Heart right ventricle (tissue), 16 donors: ENCODE data around the gene NXPH4. TPM values are rescaled to one million over a fixed set of nuclear protein-coding genes. Genes with fewer than 3 reads are reported as not detected.

Experiments used
- ATAC-seq, 8 donors: fragments of 200-7000 bp; cut with Tn5 transposase; one replicate each; pipeline ENCODE4 v1.9.1; 2020; ENCODE audit warnings: mild to moderate bottlenecking in 8 of 8, moderate library complexity in 8 of 8, moderate number of reproducible peaks in 1 of 8
- DNase-seq, 2 donors: peaks; one replicate each; pipeline ENCODE4 v3.0.0-alpha.2; 2020
- H3K27ac ChIP-seq, 10 donors: fragments of 200-600 bp; sonication (generic) in 2 of 10; one replicate each; pipeline versions ENCODE4 v1.5.0 to v1.8.0; 2020 to 2022; ENCODE audit warnings: mild to moderate bottlenecking in 3 of 10
- H3K27me3 ChIP-seq, 7 donors: fragments of 200-600 bp; one replicate each; pipeline ENCODE4 v1.8.0; 2021 to 2022; ENCODE audit warnings: mild to moderate bottlenecking in 2 of 7
- H3K36me3 ChIP-seq, 9 donors: fragments of 200-600 bp; sonication (generic) in 1 of 9; one replicate each; pipeline versions ENCODE4 v1.5.0 to v1.8.0; 2020 to 2022; ENCODE audit warnings: mild to moderate bottlenecking in 2 of 9
- H3K4me1 ChIP-seq, 9 donors: fragments of 200-600 bp; sonication (generic) in 1 of 9; one replicate each; pipeline versions ENCODE4 v1.5.0 to v1.8.0; 2020 to 2022; ENCODE audit warnings: mild to moderate bottlenecking in 4 of 9
- H3K4me3 ChIP-seq, 10 donors: fragments of 200-600 bp; sonication (generic) in 2 of 10; one replicate each; pipeline versions ENCODE4 v1.5.0 to v1.8.0; 2020 to 2022; ENCODE audit warnings: mild to moderate bottlenecking in 7 of 10, moderate library complexity in 2 of 10
- H3K9me3 ChIP-seq, 11 donors: fragments of 200-600 bp in 10 of 11; sonication (generic) in 2 of 11; one replicate each; pipeline versions ENCODE4 v1.5.0 to v1.8.0; 2013 to 2022; ENCODE audit warnings: mild to moderate bottlenecking in 2 of 11, control low read depth in 1 of 11, moderate library complexity in 1 of 11
- WGBS, 2 donors: extraction: QIAGEN DNeasy Blood & Tissue Kit; methylation state at CpG; one replicate each; pipeline ENCODE4 v1.1.7; 2013; ENCODE audit warnings: inconsistent platforms in 1 of 2; 5-methylcytosine and 5-hydroxymethylcytosine counted together
- intact Hi-C, 10 donors: fragments of 100-400 bp; cut with DNase I; formaldehyde crosslinking; loops; one replicate each; pipeline versions ENCODE4 v1.11.1 to v1.14.2; 2022
- polyA plus RNA-seq, 2 donors: library from polyadenylated mRNA; stranded (reverse); fragments of 200-250 nt; gene quantifications; one replicate each; pipeline ENCODE4 v1.2.3, GENCODE V29; 2013
- total RNA-seq, 10 donors: library from RNA; stranded (reverse); fragmentation: NEBNext Ultra II Directional in 3 of 10; extraction: Animal tissue kit (Norgen Biotek cat#: 25700) in 3 of 10; gene quantifications; one replicate each; pipeline versions ENCODE4 v1.2.1 to v1.2.4, GENCODE V29; 2021 to 2023
- TF ChIP-seq, protein P1 (sequence below), 9 donors: fragments of 200-600 bp; sonication (generic) in 2 of 9; IDR thresholded peaks; one replicate each; pipeline versions ENCODE4 v1.5.0 to v1.8.0; 2021 to 2022; ENCODE audit warnings: antibody characterized with exemption in 9 of 9, mild to moderate bottlenecking in 5 of 9, moderate library complexity in 1 of 9
- donor health status: Arrhythmogenic right ventricular cardiomyopathy.
- donor health status: ischemic (EF 13 %, LVEDD 7.1; RV severe dilation, severe dysfunction).
- donor health status: healthy with polysubstance abuse.
- donor health status: DM: no; HTN: yes; CAD: no.
- donor health status: DM: no; HTN: no; CAD: no.
- donor health status: ischemic (EF 25% LVEDD 6.9; RV normal size, moderate dysfunction).
- donor health status: ischemic (EF 25% LVEDD 5.7; RV mildly dilated, moderate dysfunction).
- donor health status: healthy.
- donor health status: DM: yes; HTN: yes; CAD: no.
- donor health status: Ischemic cardiomyopathy.
- donor health status: ischemic (EF 35%, LVEDD 5.7; RV mildly dilated, moderate dysfunction).
- donor health status: nonischemic (EF 11% LVEDD 7.7; RV severe dilation, severe dysfunction).
- donor health status: DM: yes; HTN: yes; CAD: no.
- donor health status: PGD.
- donor health status: ischemic (EF 29% LVEDD 5.4; RV normal size, mild dysfunction).
- donor health status: nonischemic (EF 23%, LVEDD 6.1; RV moderate dilation, normal function).

The NXPH4 gene
- total and polyA plus RNA-seq, 12 donors: 0.18 to 6.2 (median 1.8) TPM

DNA sequence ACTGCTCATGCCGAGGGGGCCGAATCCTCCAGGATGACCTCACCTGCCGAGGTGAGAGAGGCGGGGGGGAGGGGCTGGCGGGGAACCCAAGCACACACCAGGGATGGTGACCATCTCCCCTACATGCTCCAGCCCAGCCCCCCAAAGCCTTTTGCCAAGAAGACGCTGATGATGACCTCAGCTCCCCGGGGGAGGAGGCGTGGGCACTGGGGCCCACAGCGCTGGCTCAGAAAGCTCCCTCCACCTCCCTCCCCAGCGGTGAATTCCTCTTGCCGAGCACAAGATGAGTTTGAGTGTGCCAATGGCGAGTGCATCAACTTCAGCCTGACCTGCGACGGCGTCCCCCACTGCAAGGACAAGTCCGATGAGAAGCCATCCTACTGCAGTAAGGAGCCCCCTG, 23.7 kb upstream of the NXPH4 start:
- DNase-seq (no peak), ATAC-seq (no peak)
- H3K36me3 ChIP-seq: peaks cover 4 to 100% (median 66%) of the 10 kb centered on the region in 9 donors
- TF ChIP-seq, protein P1, sequence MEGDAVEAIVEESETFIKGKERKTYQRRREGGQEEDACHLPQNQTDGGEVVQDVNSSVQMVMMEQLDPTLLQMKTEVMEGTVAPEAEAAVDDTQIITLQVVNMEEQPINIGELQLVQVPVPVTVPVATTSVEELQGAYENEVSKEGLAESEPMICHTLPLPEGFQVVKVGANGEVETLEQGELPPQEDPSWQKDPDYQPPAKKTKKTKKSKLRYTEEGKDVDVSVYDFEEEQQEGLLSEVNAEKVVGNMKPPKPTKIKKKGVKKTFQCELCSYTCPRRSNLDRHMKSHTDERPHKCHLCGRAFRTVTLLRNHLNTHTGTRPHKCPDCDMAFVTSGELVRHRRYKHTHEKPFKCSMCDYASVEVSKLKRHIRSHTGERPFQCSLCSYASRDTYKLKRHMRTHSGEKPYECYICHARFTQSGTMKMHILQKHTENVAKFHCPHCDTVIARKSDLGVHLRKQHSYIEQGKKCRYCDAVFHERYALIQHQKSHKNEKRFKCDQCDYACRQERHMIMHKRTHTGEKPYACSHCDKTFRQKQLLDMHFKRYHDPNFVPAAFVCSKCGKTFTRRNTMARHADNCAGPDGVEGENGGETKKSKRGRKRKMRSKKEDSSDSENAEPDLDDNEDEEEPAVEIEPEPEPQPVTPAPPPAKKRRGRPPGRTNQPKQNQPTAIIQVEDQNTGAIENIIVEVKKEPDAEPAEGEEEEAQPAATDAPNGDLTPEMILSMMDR (IDR thresholded peaks at IDR 0.05): no peak
- intact Hi-C loops: no loop called here
- WGBS, 2 donors: 87 to 91% methylated on average over 16 of the region's 16 CpGs
- no peak overlapping the region for H3K27ac ChIP-seq
- no peaks in the 10 kb centered on the region for H3K9me3 ChIP-seq
- no peaks in the 10 kb centered on the region for H3K27me3 ChIP-seq
- H3K4me1 ChIP-seq: peaks cover 0 to 19% (median 11%) of the 10 kb centered on the region in 9 donors
- no peak overlapping the region for H3K4me3 ChIP-seq

GRCh38 chr12:57193706-57194245, 22.8 kb upstream of the NXPH4 start:
- Histone ChIP-seq H3K27me3 (no peaks in the 10 kb centered on the region), H3K4me1 (peaks cover 0 to 19% (median 11%) of the 10 kb centered on the region in 9 donors), H3K27ac (no peak overlapping the region), H3K9me3 (no peaks in the 10 kb centered on the region), H3K4me3 (no peak overlapping the region), H3K36me3 (peaks cover 4 to 100% (median 74%) of the 10 kb centered on the region in 9 donors)
- 89 to 90% methylated on average over 19 of the region's 19 CpGs for WGBS, 2 donors
- no peak for ATAC-seq
- no peak for DNase-seq
- intact Hi-C loops: no loop called here
- TF ChIP-seq, protein P1 (IDR thresholded peaks at IDR 0.05): no peak

- Histone ChIP-seq H3K4me1 (peaks cover 0 to 16% (median 11%) of the 10 kb centered on the region in 9 donors), H3K9me3 (no peaks in the 10 kb centered on the region), H3K36me3 (peaks cover 4 to 100% (median 78%) of the 10 kb centered on the region in 9 donors), H3K27me3 (no peaks in the 10 kb centered on the region), H3K4me3 (no peak overlapping the region), H3K27ac (no peak overlapping the region)
- intact Hi-C loops: no loop called here
- DNase-seq (peak in 1 of 2 donors; percentile 13), ATAC-seq (no peak)
- TF ChIP-seq, protein P1 (IDR thresholded peaks at IDR 0.05): no peak
- 92 to 93% methylated on average over 18 of the region's 18 CpGs for WGBS, 2 donors
These were observed 22.3 kb upstream of the NXPH4 start for GRCh38 chr12:57194253-57194652.

- ATAC-seq (no peak), DNase-seq (no peak)
- no peaks in the 10 kb centered on the region for H3K9me3 ChIP-seq
- peaks cover 4 to 100% (median 84%) of the 10 kb centered on the region in 9 donors for H3K36me3 ChIP-seq
- WGBS, 2 donors: 90% methylated on average over 19 of the region's 19 CpGs
- H3K4me1 ChIP-seq: peaks cover 0 to 8% (median 6%) of the 10 kb centered on the region in 9 donors
- TF ChIP-seq, protein P1 (IDR thresholded peaks at IDR 0.05): no peak
- no peak overlapping the region for H3K4me3 ChIP-seq
- no peaks in the 10 kb centered on the region for H3K27me3 ChIP-seq
- intact Hi-C loops: no loop called here
- H3K27ac ChIP-seq: no peak overlapping the region
These were observed 21.4 kb upstream of the NXPH4 start for GRCh38 chr12:57195186-57195585.
